HEK293 (cell line): ENCODE measurements around the gene COL19A1.

Source experiments
- GLIS1 ChIP-seq: fragments of 450-650 bp; formaldehyde crosslinking; IDR thresholded peaks from 2 replicates; pipeline ENCODE4 v1.5.1; 2016; ENCODE audit warnings: missing biosample characterization, missing genetic modification characterization
- HIC1 ChIP-seq: fragments of 450-650 bp; formaldehyde crosslinking; IDR thresholded peaks from 2 replicates; pipeline ENCODE4 v1.5.1; 2016; ENCODE audit warnings: missing biosample characterization, missing genetic modification characterization
- KLF10 ChIP-seq: fragments of 450-650 bp; IDR thresholded peaks from 2 replicates; pipeline ENCODE4 v1.5.1; 2018; ENCODE audit warnings: missing biosample characterization, mild to moderate bottlenecking, missing genetic modification characterization
- TCF7L2 ChIP-seq: IDR thresholded peaks from 2 replicates; pipeline ENCODE4 v1.6.1; 2011; ENCODE audit warnings: low read depth, mild to moderate bottlenecking, inconsistent platforms, low read length, moderate library complexity, borderline replicate concordance
- TRIM28 ChIP-seq: IDR thresholded peaks from 2 replicates; pipeline ENCODE4 v1.6.1; 2011; ENCODE audit warnings: low read length, control low read depth, borderline replicate concordance
- ZNF416 ChIP-seq: fragments of 450-650 bp; formaldehyde crosslinking; IDR thresholded peaks from 2 replicates; pipeline ENCODE4 v1.5.1; 2016; ENCODE audit warnings: missing biosample characterization, missing genetic modification characterization
- ZNF776 ChIP-seq: fragments of 450-650 bp; formaldehyde crosslinking; IDR thresholded peaks from 2 replicates; pipeline ENCODE4 v1.5.0; 2017; ENCODE audit warnings: missing biosample characterization, missing genetic modification characterization, borderline replicate concordance
- ZNF837 ChIP-seq: fragments of 450-650 bp; formaldehyde crosslinking; IDR thresholded peaks from 2 replicates; pipeline ENCODE4 v1.5.1; 2016; ENCODE audit warnings: missing biosample characterization, missing genetic modification characterization
- TF ChIP-seq, protein P1 (sequence below): fragments of 450-650 bp; formaldehyde crosslinking; IDR thresholded peaks from 2 replicates; pipeline ENCODE4 v1.5.1; 2016; ENCODE audit warnings: missing biosample characterization, missing genetic modification characterization
- TF ChIP-seq, protein P2 (sequence below): fragments of 450-650 bp; formaldehyde crosslinking; IDR thresholded peaks from 2 replicates; pipeline ENCODE4 v1.5.1; 2016; ENCODE audit warnings: missing biosample characterization, missing genetic modification characterization

DNA sequence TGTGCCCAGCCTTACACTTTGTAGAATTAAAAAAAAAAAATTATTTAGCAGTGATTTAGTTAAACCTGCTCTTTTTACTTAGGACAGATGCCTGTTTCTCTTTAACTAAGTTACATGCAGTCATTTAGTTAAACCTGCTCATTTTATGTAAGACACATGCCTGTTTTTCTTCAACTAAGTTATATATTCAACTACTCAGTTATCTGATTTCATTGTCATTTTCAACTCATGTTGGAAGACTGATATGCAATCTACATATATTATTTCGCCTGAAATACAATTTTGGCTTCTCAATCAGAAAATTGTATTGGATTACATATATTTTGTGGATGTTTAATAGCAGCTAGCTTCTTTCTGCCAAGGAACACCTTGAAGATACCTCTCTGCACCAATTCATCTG is 171.1 kb downstream of the COL19A1 start:
- TF ChIP-seq, protein P1, sequence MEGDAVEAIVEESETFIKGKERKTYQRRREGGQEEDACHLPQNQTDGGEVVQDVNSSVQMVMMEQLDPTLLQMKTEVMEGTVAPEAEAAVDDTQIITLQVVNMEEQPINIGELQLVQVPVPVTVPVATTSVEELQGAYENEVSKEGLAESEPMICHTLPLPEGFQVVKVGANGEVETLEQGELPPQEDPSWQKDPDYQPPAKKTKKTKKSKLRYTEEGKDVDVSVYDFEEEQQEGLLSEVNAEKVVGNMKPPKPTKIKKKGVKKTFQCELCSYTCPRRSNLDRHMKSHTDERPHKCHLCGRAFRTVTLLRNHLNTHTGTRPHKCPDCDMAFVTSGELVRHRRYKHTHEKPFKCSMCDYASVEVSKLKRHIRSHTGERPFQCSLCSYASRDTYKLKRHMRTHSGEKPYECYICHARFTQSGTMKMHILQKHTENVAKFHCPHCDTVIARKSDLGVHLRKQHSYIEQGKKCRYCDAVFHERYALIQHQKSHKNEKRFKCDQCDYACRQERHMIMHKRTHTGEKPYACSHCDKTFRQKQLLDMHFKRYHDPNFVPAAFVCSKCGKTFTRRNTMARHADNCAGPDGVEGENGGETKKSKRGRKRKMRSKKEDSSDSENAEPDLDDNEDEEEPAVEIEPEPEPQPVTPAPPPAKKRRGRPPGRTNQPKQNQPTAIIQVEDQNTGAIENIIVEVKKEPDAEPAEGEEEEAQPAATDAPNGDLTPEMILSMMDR, result no peak
- no peak for TF ChIP-seq HIC1 (tag by site-specific recombination)
- TF ChIP-seq TCF7L2, result no peak
- TF ChIP-seq, protein P2, sequence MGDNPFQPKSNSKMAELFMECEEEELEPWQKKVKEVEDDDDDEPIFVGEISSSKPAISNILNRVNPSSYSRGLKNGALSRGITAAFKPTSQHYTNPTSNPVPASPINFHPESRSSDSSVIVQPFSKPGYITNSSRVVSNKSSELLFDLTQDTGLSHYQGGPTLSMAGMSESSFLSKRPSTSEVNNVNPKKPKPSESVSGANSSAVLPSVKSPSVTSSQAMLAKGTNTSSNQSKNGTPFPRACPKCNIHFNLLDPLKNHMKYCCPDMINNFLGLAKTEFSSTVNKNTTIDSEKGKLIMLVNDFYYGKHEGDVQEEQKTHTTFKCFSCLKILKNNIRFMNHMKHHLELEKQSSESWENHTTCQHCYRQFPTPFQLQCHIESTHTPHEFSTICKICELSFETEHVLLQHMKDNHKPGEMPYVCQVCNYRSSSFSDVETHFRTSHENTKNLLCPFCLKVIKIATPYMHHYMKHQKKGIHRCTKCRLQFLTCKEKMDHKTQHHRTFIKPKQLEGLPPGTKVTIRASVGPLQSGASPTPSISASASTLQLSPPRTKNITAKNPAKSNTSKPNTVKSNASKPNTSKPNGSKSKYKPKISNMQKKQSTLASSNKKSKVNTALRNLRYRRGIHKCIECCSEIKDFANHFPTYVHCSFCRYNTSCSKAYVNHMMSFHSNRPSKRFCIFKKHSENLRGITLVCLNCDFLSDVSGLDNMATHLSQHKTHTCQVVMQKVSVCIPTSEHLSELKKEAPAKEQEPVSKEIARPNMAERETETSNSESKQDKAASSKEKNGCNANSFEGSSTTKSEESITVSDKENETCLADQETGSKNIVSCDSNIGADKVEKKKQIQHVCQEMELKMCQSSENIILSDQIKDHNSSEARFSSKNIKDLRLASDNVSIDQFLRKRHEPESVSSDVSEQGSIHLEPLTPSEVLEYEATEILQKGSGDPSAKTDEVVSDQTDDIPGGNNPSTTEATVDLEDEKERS (tag by site-specific recombination), result no peak
- TF ChIP-seq ZNF837 (tag by site-specific recombination), result no peak
- TF ChIP-seq ZNF776 (tag by site-specific recombination), result no peak
- TF ChIP-seq KLF10, result no peak
- no peak for TF ChIP-seq ZNF416 (tag by site-specific recombination)
- TF ChIP-seq TRIM28, result no peak
- TF ChIP-seq GLIS1 (tag by site-specific recombination), result no peak
